ENCODE measurements around the gene APOC3. TPM values are rescaled to one million over a fixed set of nuclear protein-coding genes. Genes with fewer than 3 reads are reported as not detected.

The APOC3 gene
- total and polyA plus RNA-seq, 2 of the 4 experiments (the other 2 are of a cell fraction), result not detected

- Histone ChIP-seq H3K56ac (ENCODE audit: extremely low read depth, insufficient read depth, low read length) (no peak overlapping the region), H3K27me3 (ENCODE audit: control insufficient read depth, insufficient read depth, low read length) (no peaks in the 10 kb centered on the region), H3K4me1 (ENCODE audit: control insufficient read depth, insufficient read depth, low read length) (peaks cover 9% of the 10 kb centered on the region), H3K18ac (ENCODE audit: low read depth, low read length) (peak overlapping the region; percentile 59; the same call in 1 of the 2 replicates), H2BK5ac (ENCODE audit: low read depth, low read length, poor library complexity, severe bottlenecking) (no peak overlapping the region), H4K8ac (ENCODE audit: low read depth in 2 of 2, low read length in 2 of 2) (no peak overlapping the region), H3K79me1 (ENCODE audit: low read depth in 1 of 2, low read length in 2 of 2) (peaks cover 0 to 4% of the 10 kb centered on the region in 2 experiments; a peak in 3 of 4 replicates), H2BK120ac (ENCODE audit: low read depth, low read length) (no peak overlapping the region), H3K9me1 (ENCODE audit: insufficient read depth, low read length) (peaks cover 2% of the 10 kb centered on the region), H2AK5ac (ENCODE audit: low read depth, low read length) (peak overlapping the region; percentile 84), H3K14ac (replicated peaks; ENCODE audit: low read depth, low read length) (no peak overlapping the region), H3K36me3 (ENCODE audit: control insufficient read depth, insufficient read depth, low read length) (peaks cover 5% of the 10 kb centered on the region; the same call in 1 of the 2 replicates), H4K91ac (ENCODE audit: insufficient read depth, low read depth, low read length) (no peak overlapping the region), H2AK9ac (replicated peaks; ENCODE audit: low read depth, low read length, poor library complexity) (no peak overlapping the region), H2AFZ (replicated peaks; ENCODE audit: low read length, poor library complexity) (no peak overlapping the region), H3K4me2 (ENCODE audit: low read depth, low read length) (no peak overlapping the region), H3K4me3 (ENCODE audit: insufficient read depth, low read depth, low read length) (no peak overlapping the region), H4K5ac (ENCODE audit: low read depth, low read length) (no peak overlapping the region), H3K9ac (ENCODE audit: low read depth, low read length) (no peak overlapping the region), H3K27ac (ENCODE audit: insufficient read depth, low read length) (no peak overlapping the region), H2BK15ac (ENCODE audit: low read depth, low read length) (no peak overlapping the region; the same call in 2 of the 3 replicates), H3K4ac (ENCODE audit: low read depth, low read length) (peak overlapping the region; percentile 49), H2BK20ac (ENCODE audit: low read depth, low read length) (no peak overlapping the region), H3K23ac (ENCODE audit: low read depth, low read length) (no peak overlapping the region), H4K20me1 (ENCODE audit: insufficient read depth, low read length) (peaks cover 3% of the 10 kb centered on the region; the same call in 1 of the 2 replicates), H3K9me3 (ENCODE audit: control insufficient read depth, insufficient read depth, low read length) (no peaks in the 10 kb centered on the region)
- TF ChIP-seq BHLHE40 (IDR thresholded peaks at IDR 0.05; ENCODE audit: low read depth, low read length) (no peak), POLR2A (IDR thresholded peaks at IDR 0.05; ENCODE audit: low read depth, low read length) (no peak), CHD1 (IDR thresholded peaks at IDR 0.05; ENCODE audit: low read depth, low read length) (no peak), RCOR1 (IDR thresholded peaks at IDR 0.05; ENCODE audit: insufficient replicate concordance, low read length) (no peak), CTCF (conservative IDR thresholded peaks at IDR 0.05; ENCODE audit: low read depth, low read length) (no peak), NFE2L2 (IDR thresholded peaks at IDR 0.05; ENCODE audit: low read depth, low read length) (no peak), MXI1 (IDR thresholded peaks at IDR 0.05; ENCODE audit: borderline replicate concordance, low read depth, low read length) (no peak)
- DNase-seq (no peak), ATAC-seq (ENCODE audit: low read depth) (no peak)
- BruUV-seq (replicated peaks), result no TSS peak
- WGBS, 2 experiments (ENCODE audit: extremely low coverage in 2 of 2, insufficient read length in 1 of 2), result 79% methylated on average over 4 of the region's 6 CpGs; no CpG with 5 or more reads in 1 of the 2 experiments
- dilution Hi-C loops (cut with HindIII; ENCODE audit: low sequenced_read_pairs, unreplicated experiment), result no loop called here
- in situ Hi-C loops (cut with MboI; ENCODE audit: low sequenced_read_pairs), result no loop called here
- intact Hi-C loops (cut with micrococcal nuclease), result no loop called here
- ChIA-PET CTCF (interaction anchor here (1.4 to 2.9 kb wide), 3 partner anchors 90 to 227 kb away, joined by 3 to 22 read pairs (median 8); partner anchors contain the start of genes APOA5 and SIK3), POLR2A (ENCODE audit: unreplicated experiment) (interaction anchor here (0.6 kb wide), 1 partner anchor 194 kb away, joined by 5 read pairs; no protein-coding TSS in a partner anchor)
These were observed 51.4 kb downstream of the APOC3 start for GRCh38 chr11:116881143-116881542.
